Panc1 (cell line): ENCODE results near the gene ROBO2.

ENCODE experiments used
- POLR2AphosphoS5 ChIP-seq: IDR thresholded peaks from 2 replicates; pipeline ENCODE4 v1.6.1; 2012; ENCODE audit warnings: mild to moderate bottlenecking, low read depth, low read length, moderate library complexity
- SIN3A ChIP-seq: IDR thresholded peaks from 2 replicates; pipeline ENCODE4 v1.6.1; 2012; ENCODE audit warnings: low read depth, mild to moderate bottlenecking, low read length, moderate library complexity, borderline replicate concordance; ENCODE audit not compliant: insufficient read depth
- TF ChIP-seq, protein P1 (sequence below): fragments of 450-650 bp; IDR thresholded peaks from 2 replicates; pipeline ENCODE4 v1.5.1; 2017; ENCODE audit warnings: mild to moderate bottlenecking

DNA sequence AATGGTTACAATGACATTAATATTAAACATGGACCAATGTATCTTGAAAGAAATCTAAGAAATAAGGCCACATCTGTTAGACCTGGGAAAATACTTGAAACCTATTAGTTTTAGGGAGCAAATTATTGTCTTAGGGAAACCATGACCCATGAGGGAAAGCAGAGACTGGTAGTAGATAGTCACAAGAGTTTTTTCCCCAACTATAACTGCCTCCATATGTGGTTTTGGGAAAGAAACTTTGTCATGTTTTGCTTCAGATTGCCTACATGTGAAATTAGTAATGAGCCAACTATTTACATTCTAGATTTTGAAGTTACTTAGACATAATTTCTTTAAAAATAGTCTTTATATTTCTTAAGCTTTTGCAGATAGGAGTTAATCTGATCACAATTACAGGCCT is 474.9 kb downstream of the ROBO2 start:
- TF ChIP-seq, protein P1, sequence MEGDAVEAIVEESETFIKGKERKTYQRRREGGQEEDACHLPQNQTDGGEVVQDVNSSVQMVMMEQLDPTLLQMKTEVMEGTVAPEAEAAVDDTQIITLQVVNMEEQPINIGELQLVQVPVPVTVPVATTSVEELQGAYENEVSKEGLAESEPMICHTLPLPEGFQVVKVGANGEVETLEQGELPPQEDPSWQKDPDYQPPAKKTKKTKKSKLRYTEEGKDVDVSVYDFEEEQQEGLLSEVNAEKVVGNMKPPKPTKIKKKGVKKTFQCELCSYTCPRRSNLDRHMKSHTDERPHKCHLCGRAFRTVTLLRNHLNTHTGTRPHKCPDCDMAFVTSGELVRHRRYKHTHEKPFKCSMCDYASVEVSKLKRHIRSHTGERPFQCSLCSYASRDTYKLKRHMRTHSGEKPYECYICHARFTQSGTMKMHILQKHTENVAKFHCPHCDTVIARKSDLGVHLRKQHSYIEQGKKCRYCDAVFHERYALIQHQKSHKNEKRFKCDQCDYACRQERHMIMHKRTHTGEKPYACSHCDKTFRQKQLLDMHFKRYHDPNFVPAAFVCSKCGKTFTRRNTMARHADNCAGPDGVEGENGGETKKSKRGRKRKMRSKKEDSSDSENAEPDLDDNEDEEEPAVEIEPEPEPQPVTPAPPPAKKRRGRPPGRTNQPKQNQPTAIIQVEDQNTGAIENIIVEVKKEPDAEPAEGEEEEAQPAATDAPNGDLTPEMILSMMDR: no peak
- TF ChIP-seq POLR2AphosphoS5: no peak
- no peak for TF ChIP-seq SIN3A
